NCI-H446 (cell line): ENCODE results near the gene RUSC2.
"Not testable (repeated sequence)": the region's sequence is repeated elsewhere in the genome, so short reads cannot be mapped to it uniquely, and the experiment has no call there.

Source experiments
- DNase-seq, 2 experiments: peaks; one replicate each; lab custom pipeline; 2025; lab: John Stamatoyannopoulos, UW

The RUSC2 gene

GRCh38 chr9:35489313-35490154 lies at the start of gene RUSC2:
TSS of gene RUSC2 (plus strand) at chr9:35490111. CDS start at chr9:35546522, 56,411 bp downstream.
- DNase-seq, result peak; percentile 38 to 84

DNA sequence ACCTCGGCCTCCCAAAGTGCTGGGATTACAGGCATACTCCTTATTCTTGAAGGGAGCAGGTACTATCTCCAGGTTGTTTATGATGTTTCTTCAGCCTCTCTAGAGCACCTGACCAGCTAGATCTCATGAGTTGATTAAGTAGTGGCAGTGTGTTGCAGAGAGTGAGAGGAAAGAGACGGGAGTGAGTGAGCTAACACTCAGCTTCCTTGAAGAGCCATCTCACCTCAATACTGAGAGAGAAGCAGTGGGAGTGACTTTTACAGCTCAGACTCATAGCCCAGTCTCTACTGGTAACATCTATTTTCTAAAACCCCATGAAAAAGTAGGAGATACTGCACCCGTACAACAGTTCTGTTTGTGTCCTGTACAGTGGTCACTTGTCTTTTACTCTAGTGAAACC lies 43.9 kb upstream of the RUSC2 start:
- no peak for DNase-seq

GRCh38 chr9:35448496-35448895 lies 41.4 kb upstream of the RUSC2 start:
- DNase-seq, result no peak

GRCh38 chr9:35452481-35452880 lies 37.4 kb upstream of the RUSC2 start:
- peak in 1 of 2 experiments; percentile 4 for DNase-seq

- no peak for DNase-seq
These were observed 36.1 kb upstream of the RUSC2 start for GRCh38 chr9:35453786-35454185.

DNA sequence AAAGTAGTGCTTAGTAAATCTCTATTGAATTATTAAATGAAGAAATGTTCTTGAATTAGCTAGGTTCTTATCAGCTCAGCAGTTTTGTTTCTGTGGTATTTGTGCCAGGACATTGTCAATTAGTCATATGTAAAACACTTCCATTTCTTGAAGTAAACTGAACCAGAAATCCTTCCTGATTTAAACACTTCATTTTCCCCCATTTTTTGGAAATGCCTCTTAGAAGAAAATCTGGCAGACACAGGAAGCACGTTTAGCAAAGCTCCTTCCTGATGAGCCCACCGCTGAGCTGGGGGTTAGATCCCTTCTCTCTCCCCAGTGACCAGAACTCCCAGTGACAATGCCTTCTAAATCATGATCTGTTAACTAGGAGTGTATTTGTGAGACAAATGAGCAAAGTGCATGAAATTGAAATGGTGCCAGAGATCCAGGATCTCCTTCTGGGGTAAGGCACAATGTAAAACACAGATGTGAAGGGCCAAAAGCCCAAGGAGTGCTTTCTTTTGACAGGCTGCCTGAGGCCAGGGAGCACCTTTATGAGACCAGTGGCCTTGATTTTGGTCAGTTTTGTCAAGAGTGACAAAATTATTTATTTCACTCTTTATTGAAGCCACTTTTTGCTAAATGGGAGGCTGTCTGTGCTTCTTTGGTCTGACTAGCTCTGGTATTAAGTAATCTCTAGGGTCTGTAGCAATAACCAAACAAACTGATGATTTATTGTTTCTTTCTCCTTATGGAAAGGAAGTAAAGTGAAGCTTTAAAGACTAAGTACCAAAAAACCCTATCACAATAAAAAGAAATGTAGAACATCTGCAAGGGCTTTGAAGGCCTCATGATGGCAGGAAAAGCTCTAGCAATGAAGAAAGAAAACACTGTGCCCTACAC lies 25.5 kb upstream of the RUSC2 start:
- DNase-seq, result no peak

GRCh38 chr9:35470340-35470739 lies 19.6 kb upstream of the RUSC2 start:
- no peak for DNase-seq

DNA sequence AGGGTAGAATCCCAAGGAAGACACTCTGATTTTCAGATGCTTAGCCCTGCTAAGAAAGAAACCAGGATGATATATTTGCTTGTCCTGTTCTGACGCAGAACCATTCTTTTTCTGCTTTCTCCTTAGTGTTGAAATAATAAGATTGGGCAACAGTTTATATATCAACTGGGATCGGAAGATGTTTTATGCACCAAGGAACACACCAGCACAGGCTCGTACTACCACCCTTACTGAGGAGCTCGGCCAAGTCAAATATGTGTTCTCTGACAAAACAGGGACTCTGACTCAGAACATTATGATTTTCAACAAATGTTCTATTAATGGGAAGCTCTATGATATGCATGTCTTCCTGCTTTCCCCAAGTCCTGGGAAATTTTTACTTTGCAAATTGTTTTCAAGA lies 19.0 kb upstream of the RUSC2 start:
- DNase-seq, result no peak

DNA sequence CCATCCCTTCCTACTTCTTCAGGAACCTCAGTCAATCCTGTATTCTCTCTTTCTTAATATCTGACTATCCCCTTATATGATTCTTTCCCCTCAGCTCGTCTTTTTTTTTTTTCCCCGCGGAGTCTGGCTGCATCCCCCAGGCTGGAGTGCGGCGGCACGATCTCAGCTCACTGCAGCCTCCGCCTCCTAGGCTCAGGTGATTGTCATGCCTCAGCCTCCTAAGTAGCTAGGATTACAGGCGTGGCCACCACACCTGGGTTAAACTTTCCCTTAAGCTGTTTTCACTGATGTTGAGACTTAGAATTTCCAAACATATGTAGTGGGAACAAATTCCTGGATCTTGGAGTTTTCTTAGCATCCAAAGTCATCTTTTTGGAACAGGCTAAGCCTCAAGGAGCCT lies 13.3 kb upstream of the RUSC2 start:
- DNase-seq, result no peak

DNA sequence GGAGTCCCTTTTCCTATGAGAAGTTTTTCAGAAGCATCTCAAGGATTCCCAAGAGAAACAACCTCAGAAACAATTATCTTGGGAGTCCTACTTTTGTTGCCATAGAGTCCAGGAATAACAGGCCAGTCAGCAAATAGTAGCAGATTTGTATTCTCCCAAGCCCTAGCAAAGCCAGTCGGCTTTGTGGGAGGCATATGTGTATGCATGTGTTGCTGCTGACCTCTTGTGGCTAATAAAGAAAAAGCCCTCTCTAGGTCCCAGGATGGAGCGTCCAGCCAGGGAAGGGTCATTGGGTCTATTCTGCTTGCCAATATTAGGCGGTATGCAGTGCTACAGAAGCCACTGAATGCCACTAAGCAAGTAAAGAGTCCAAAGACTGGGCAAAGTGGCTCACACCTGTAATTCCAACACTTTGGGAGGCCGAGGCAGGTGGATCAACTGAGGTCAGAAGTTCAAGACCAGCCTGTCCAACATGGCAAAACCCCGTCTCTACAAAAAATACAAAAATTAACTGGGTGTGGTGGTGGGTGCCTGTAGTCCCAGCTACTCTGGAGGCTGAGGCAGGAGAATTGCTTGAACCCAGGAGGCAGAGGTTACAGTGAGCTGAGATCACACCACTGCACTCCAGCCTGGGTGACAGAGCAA lies 12.6 kb upstream of the RUSC2 start:
- peak; percentile 44 to 74 for DNase-seq

- DNase-seq, result no peak
These were observed 11.0 kb upstream of the RUSC2 start for GRCh38 chr9:35478871-35479270.

DNA sequence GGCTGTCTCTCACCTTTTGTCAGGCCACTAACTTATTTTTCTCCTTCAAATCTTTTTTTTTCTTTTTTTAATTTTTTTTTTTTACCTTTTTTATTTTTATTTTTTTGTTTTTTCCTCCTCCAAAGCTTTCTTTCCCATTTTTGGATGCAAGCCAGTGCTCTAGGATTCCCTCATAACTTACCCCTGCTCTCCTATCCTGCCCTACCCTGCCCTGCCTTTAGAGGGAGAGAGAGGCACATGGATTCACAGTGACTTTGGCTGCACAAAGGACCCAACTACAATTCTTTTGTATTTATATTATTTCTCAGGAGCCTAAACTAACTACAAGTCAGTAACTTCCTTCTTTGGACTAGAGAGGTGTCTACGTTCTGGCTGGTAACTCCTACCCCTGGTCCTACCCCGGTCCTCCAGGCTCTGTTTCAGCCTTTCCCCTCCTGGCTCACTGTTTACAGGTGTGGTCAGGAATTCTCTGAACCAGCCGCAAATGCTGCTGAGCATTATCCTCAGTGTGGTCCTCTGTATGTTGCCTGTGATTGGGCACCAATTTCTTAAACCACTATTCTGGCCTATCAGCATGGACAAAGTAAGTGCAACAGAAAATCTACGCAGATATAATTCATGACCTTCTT lies 8.4 kb upstream of the RUSC2 start:
- DNase-seq, result peak in 1 of 2 experiments; percentile 41

DNA sequence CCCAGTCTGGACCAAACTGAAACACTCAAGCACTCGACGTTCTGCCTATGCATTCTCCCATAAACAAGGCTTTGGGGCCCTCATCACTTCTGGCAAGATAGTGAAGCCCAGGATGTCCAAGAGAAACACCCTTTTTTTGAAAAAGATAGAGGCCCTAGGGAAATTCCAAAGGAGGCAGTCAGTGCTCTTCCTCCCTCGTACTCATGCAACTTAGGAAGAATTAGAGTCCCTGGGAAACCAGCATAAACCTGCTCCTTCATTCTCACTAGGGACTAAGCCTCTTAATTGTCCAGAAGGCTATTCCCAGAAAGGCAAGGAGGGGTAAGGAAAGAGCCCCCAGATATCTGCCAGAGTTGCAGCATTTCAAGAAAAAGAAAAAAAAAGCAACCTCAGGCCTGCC lies 7.8 kb upstream of the RUSC2 start:
- DNase-seq, result no peak

- DNase-seq, result no peak
These were observed 5.5 kb upstream of the RUSC2 start for GRCh38 chr9:35484406-35484805.

DNA sequence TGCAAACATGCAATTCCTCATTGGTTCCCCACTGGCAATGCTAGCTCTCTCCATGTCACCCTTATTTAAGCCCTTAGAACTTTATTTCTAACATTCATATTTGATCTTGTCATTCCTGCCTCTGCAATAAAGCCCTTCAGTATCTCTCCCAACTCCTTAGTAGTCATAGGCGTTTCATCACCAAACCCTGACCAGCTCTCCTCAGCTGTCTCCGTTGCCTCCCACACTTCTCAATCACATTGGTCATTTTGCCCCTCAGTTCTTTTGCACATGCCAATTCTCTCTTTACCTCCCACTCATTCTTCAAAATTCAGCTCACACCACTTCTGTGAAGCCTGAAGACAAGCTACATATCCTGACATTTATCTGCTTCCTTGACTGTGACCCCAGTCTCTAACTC lies 2.8 kb upstream of the RUSC2 start:
- DNase-seq, result no peak

GRCh38 chr9:35488021-35488420 lies 1.9 kb upstream of the RUSC2 start:
- DNase-seq, result no peak

GRCh38 chr9:35488566-35489312 lies 1.2 kb upstream of the RUSC2 start:
- no peak for DNase-seq

DNA sequence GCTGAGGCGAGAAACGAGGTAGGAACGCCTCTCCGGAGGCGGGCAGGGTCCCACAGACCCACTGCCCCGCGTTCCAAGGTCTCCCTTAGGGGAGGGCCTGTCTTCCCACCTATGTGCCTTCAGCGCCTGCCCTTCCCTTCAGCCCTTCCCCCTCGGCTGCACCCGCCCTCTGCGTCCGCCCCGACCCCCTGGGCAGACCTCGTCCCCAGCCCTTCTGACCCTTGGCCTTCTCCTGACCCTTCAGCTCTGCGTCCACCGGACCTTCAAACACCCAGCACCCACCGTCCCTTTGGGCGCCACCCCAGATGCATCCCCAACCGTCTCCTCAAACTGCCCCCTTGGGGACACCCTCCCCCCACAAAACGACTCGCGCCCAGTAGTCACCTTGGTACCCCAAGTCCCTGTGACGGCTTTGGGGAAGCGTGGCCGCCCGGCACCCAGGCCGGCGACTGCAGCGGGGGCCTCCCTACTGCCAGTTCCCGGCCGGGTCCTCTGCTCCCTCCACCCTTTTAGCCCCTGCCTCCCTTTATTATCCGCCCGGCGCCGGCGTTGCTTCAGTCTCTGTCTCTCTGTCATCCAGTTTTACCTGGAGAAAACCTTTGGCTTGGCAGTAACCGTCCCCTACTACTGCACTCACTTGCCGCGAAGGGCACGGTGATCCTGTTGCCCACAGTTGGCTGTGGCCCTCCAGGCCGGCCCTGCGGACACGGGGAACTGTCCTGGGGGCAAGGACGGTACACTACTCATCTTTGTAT lies 421 bp downstream of the RUSC2 start:
- DNase-seq, result no peak

DNA sequence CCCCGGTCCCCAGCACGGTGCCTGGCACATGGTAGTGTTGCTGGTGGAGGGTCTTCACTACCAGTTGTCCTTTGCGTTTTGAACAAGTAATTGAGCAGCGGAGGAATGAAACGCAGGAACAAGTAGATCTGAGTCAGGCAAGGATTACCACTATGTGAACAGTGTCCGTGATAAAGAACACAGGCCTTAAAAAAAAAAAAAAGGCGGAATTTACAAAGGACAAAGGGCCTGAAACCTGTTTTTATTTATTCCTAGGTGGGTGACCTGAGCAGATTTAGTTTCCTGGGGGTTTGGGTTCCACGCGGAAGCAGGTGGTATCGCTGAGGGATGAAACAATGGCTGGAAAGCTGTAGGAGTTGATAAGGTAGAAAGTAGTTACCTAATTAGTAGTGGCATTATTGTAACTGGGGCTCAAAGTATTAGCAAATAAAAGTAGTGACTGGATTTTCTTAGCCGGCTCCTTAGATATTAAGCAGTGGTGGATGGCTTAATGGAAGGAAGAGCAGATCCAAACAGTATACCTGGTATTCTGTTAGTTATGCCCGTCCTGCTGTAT lies 1.1 kb downstream of the RUSC2 start:
- no peak for DNase-seq

DNA sequence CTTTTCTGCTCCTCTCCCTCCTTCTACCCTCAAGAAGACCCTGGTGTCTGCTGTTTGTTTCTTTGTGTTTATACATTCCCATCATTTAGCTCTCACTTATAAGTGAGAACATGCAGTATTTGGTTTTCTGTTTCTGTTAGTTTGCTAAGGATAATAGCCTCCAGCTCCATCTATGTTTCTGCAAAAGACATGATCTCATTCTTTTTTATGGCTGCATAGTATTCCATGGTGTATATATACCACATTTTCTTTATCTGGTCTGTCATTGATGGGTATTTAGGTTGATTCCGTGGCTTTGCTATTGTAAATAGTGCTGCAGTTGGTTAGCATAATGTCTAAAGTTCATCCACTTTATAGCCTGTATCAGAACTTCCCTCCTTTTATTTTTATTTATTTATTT lies 3.2 kb downstream of the RUSC2 start:
- DNase-seq, result not testable (repeated sequence)
